HepG2 (cell line): ENCODE data around the gene TIMM44. TPM values are rescaled to one million over a fixed set of nuclear protein-coding genes. Genes with fewer than 3 reads are reported as not detected.

Experiments
- MED1 ChIP-seq: sonication (generic); formaldehyde crosslinking; IDR thresholded peaks from 2 replicates; pipeline ENCODE4 v1.4.0; 2020; ENCODE audit warnings: missing genetic modification reagents
- NCOR1 ChIP-seq: fragments of 200-600 bp; sonication (generic); IDR thresholded peaks from 2 replicates; pipeline ENCODE4 v1.7.0; 2017; ENCODE audit warnings: antibody characterized with exemption, low read length, borderline replicate concordance
- NFKB2 ChIP-seq: sonication (generic); formaldehyde crosslinking; IDR thresholded peaks from 2 replicates; pipeline ENCODE4 v1.4.0; 2020; ENCODE audit warnings: missing genetic modification reagents, borderline replicate concordance
- PCBP1 ChIP-seq: fragments of 200-400 bp; formaldehyde crosslinking; IDR thresholded peaks from 2 replicates; pipeline ENCODE4 v1.6.1; 2017; ENCODE audit warnings: mild to moderate bottlenecking, low read depth, low read length, borderline replicate concordance
- SOX6 ChIP-seq, 2 experiments: fragments of 450-650 bp in 1 of 2; sonication (generic) in 1 of 2; formaldehyde crosslinking in 1 of 2; IDR thresholded peaks; 2 replicates each; pipeline versions ENCODE4 v1.4.0 to v1.6.1; 2017 to 2020; ENCODE audit warnings: antibody characterized with exemption in 1 of 2, mild to moderate bottlenecking in 1 of 2, missing genetic modification reagents in 1 of 2
- SSRP1 ChIP-seq: IDR thresholded peaks from 2 replicates; pipeline ENCODE4 v1.6.1; 2016; ENCODE audit warnings: control low read depth
- TBX2 ChIP-seq: sonication (generic); formaldehyde crosslinking; IDR thresholded peaks from 2 replicates; pipeline ENCODE4 v1.5.0; 2020; ENCODE audit warnings: missing genetic modification reagents, mild to moderate bottlenecking, borderline replicate concordance
- TEAD3 ChIP-seq: optimal IDR thresholded peaks from 2 replicates; pipeline ENCODE3; 2016; ENCODE audit warnings: borderline replicate concordance
- ZMAT3 ChIP-seq: sonication (generic); formaldehyde crosslinking; conservative IDR thresholded peaks from 2 replicates; pipeline ENCODE4 v1.7.0; 2021; ENCODE audit warnings: missing genetic modification reagents
- ZNF3 ChIP-seq: IDR thresholded peaks from 2 replicates; pipeline ENCODE4 v1.7.0; 2017; ENCODE audit warnings: inconsistent platforms
- ZNF354B ChIP-seq: sonication (generic); formaldehyde crosslinking; IDR thresholded peaks from 2 replicates; pipeline ENCODE4 v1.8.0; 2022; ENCODE audit warnings: mild to moderate bottlenecking, missing genetic modification reagents
- ZNF430 ChIP-seq: sonication (generic); formaldehyde crosslinking; IDR thresholded peaks from 2 replicates; pipeline ENCODE4 v1.9.0; 2021; ENCODE audit warnings: mild to moderate bottlenecking, missing genetic modification reagents
- polyA plus RNA-seq, 8 experiments: library from polyadenylated mRNA; depleted of rRNA in 3 of 8; stranded (reverse) in 7 of 8; unstranded in 1 of 8; fragments of >200 nt; fragmentation: Illumina TruSeq in 4 of 8; extraction: Trizol in 4 of 8; gene quantifications; 2 replicates each; pipeline versions ENCODE4 v1.2.1 to v1.2.3, GENCODE V29; 2011 to 2016; ENCODE audit warnings: low read depth in 4 of 8, missing spikeins in 1 of 8, mixed read lengths in 1 of 8; ENCODE audit not compliant: insufficient read depth in 1 of 8
- total RNA-seq, 5 experiments: library from RNA; depleted of rRNA; stranded (reverse); fragments of >200 nt; fragmentation: Illumina TruSeq; extraction: Trizol; gene quantifications; 2 replicates each; pipeline ENCODE4 v1.2.3, GENCODE V29; 2016; ENCODE audit warnings: low read depth in 1 of 5
- TF ChIP-seq, protein P1 (sequence below): sonication (generic); formaldehyde crosslinking; IDR thresholded peaks from 2 replicates; pipeline ENCODE4 v1.8.0; 2022; ENCODE audit warnings: mild to moderate bottlenecking, missing genetic modification reagents, moderate library complexity
- TF ChIP-seq, protein P2 (sequence below): IDR thresholded peaks from 2 replicates; pipeline ENCODE4 v1.6.1; 2018; ENCODE audit warnings: missing genetic modification reagents
- TF ChIP-seq, protein P3 (sequence below): sonication (generic); formaldehyde crosslinking; IDR thresholded peaks from 2 replicates; pipeline ENCODE4 v1.4.0; 2020; ENCODE audit warnings: missing genetic modification reagents
- TF ChIP-seq, protein P4 (sequence below): sonication (generic); formaldehyde crosslinking; IDR thresholded peaks from 2 replicates; pipeline ENCODE4 v1.4.0; 2020; ENCODE audit warnings: missing genetic modification reagents
- TF ChIP-seq, protein P5 (sequence below): fragments of 450-650 bp; IDR thresholded peaks from 2 replicates; pipeline ENCODE4 v1.6.1; 2017
- TF ChIP-seq, protein P6 (sequence below): fragments of 450-650 bp; IDR thresholded peaks from 2 replicates; pipeline ENCODE4 v1.6.1; 2016

Gene TIMM44
- total and polyA plus RNA-seq, 2 of the 13 experiments (the other 11 are each of a cell fraction or from before 2014, with no cell fraction given), result 42.9 to 72.6 TPM

DNA sequence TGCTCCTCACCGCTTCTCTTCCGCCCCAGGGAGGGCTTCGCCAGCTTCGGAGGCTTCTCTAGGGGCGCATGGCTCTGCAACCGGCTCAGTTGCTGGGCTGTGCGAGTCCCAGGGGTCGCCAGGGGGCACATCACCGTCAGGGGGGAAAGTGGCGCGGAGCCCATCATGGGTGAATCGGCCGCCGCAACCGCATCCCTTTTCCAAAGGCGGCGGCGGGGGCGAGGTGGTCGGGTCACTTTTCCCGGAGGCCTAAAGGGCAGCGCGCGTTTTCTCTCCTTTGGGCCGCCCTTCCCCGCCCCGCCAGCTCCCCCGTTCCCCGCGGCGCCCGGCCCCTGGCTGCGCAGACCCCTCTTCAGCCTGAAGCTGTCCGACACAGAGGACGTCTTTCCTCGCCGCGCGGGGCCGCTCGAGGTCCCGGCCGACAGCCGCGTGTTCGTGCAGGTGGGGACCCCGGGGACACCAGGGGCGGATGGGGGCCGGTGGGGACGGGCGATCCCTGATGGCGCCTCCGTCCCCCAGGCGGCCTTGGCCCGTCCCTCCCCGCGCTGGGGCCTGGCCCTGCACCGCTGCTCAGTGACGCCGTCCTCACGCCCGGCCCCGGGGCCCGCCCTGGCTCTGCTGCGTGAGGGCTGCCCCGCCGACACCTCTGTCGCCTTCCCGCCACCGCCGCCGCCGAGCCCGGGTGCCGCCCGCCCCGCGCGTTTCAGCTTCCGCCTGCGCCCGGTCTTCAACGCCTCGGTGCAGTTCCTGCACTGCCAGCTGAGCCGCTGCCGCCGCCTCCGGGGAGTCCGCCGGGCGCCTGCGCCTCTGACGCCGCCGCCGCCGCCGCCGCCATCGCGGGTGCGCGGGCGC, 27.1 kb downstream of the TIMM44 start (continued):
- TF ChIP-seq, protein P1, sequence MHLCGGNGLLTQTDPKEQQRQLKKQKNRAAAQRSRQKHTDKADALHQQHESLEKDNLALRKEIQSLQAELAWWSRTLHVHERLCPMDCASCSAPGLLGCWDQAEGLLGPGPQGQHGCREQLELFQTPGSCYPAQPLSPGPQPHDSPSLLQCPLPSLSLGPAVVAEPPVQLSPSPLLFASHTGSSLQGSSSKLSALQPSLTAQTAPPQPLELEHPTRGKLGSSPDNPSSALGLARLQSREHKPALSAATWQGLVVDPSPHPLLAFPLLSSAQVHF (CRISPR knock-in tag), result no peak
- TF ChIP-seq ZMAT3 (CRISPR knock-in tag) (peak; percentile 66), ZNF354B (no peak), NFKB2 (CRISPR knock-in tag) (0 out of 2 replicates have a peak, but pooled peaks have one; percentile 5), NCOR1 (no peak), ZNF3 (no peak), ZNF430 (CRISPR knock-in tag) (no peak), SOX6 (IDR thresholded peaks at IDR 0.05) (no peak), SOX6 (CRISPR knock-in tag; IDR thresholded peaks at IDR 0.05) (no peak), TBX2 (CRISPR knock-in tag) (peak; percentile 53; the same call in 1 of the 2 replicates), MED1 (CRISPR knock-in tag) (no peak), SSRP1 (CRISPR knock-in tag) (no peak), TEAD3 (no peak), PCBP1 (no peak)
- TF ChIP-seq, protein P2, sequence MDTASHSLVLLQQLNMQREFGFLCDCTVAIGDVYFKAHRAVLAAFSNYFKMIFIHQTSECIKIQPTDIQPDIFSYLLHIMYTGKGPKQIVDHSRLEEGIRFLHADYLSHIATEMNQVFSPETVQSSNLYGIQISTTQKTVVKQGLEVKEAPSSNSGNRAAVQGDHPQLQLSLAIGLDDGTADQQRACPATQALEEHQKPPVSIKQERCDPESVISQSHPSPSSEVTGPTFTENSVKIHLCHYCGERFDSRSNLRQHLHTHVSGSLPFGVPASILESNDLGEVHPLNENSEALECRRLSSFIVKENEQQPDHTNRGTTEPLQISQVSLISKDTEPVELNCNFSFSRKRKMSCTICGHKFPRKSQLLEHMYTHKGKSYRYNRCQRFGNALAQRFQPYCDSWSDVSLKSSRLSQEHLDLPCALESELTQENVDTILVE (CRISPR knock-in tag), result no peak
- TF ChIP-seq, protein P3, sequence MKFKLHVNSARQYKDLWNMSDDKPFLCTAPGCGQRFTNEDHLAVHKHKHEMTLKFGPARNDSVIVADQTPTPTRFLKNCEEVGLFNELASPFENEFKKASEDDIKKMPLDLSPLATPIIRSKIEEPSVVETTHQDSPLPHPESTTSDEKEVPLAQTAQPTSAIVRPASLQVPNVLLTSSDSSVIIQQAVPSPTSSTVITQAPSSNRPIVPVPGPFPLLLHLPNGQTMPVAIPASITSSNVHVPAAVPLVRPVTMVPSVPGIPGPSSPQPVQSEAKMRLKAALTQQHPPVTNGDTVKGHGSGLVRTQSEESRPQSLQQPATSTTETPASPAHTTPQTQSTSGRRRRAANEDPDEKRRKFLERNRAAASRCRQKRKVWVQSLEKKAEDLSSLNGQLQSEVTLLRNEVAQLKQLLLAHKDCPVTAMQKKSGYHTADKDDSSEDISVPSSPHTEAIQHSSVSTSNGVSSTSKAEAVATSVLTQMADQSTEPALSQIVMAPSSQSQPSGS, result no peak
- TF ChIP-seq, protein P4, sequence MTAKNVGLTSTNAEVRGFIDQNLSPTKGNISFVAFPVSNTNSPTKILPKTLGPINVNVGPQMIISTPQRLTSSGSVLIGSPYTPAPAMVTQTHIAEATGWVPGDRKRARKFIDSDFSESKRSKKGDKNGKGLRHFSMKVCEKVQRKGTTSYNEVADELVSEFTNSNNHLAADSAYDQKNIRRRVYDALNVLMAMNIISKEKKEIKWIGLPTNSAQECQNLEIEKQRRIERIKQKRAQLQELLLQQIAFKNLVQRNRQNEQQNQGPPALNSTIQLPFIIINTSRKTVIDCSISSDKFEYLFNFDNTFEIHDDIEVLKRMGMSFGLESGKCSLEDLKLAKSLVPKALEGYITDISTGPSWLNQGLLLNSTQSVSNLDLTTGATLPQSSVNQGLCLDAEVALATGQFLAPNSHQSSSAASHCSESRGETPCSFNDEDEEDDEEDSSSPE (CRISPR knock-in tag), result peak; percentile 66
- TF ChIP-seq, protein P5, sequence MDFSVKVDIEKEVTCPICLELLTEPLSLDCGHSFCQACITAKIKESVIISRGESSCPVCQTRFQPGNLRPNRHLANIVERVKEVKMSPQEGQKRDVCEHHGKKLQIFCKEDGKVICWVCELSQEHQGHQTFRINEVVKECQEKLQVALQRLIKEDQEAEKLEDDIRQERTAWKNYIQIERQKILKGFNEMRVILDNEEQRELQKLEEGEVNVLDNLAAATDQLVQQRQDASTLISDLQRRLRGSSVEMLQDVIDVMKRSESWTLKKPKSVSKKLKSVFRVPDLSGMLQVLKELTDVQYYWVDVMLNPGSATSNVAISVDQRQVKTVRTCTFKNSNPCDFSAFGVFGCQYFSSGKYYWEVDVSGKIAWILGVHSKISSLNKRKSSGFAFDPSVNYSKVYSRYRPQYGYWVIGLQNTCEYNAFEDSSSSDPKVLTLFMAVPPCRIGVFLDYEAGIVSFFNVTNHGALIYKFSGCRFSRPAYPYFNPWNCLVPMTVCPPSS, result no peak
- TF ChIP-seq, protein P6, sequence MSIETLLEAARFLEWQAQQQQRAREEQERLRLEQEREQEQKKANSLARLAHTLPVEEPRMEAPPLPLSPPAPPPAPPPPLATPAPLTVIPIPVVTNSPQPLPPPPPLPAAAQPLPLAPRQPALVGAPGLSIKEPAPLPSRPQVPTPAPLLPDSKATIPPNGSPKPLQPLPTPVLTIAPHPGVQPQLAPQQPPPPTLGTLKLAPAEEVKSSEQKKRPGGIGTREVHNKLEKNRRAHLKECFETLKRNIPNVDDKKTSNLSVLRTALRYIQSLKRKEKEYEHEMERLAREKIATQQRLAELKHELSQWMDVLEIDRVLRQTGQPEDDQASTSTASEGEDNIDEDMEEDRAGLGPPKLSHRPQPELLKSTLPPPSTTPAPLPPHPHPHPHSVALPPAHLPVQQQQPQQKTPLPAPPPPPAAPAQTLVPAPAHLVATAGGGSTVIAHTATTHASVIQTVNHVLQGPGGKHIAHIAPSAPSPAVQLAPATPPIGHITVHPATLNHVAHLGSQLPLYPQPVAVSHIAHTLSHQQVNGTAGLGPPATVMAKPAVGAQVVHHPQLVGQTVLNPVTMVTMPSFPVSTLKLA, result no peak
